ENCODE results near the gene DNPH1.

- TF ChIP-seq EZH2 (IDR thresholded peaks at IDR 0.05; ENCODE audit: low read depth) (no peak), CTCF (conservative IDR thresholded peaks at IDR 0.05) (no peak)
Measured at GRCh38 chr6:43181942-43182860, 47.1 kb downstream of the DNPH1 start, which contains the start of gene CUL9.

All from PC-9 (cell line).